SH-SY5Y (cell line): ENCODE results near the gene CSMD2.
A peak's percentile ranks its signal among the peaks of the same experiment; 100 is the strongest.

ENCODE experiments used
- GATA2 ChIP-seq: IDR thresholded peaks from 2 replicates; pipeline ENCODE4 v1.6.1; 2011; ENCODE audit warnings: mild to moderate bottlenecking, low read depth, low read length
- GATA3 ChIP-seq: IDR thresholded peaks from 2 replicates; pipeline ENCODE4 v1.6.1; 2011; ENCODE audit warnings: low read depth, mild to moderate bottlenecking, low read length, moderate library complexity

CSMD2 gene

DNA sequence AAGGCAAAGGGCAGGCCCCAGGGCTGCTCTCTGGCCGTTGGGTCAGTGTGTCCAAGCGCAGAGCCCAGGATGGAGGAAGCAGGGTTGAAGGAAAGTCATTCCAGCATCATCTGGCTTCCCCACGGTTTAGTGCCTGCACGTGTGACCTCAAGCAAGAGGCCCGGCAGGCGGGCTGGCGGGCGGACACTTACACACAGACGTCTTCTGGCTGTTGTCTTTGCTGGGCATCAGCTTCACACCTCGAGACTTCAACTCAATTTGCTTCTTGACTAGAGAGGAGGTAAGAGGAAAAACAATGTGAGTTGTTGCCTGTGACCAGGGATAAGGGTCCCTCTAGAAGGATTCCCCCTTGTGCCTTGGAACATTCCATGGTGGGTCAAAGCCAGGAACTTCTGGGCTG is 339.5 kb downstream of the CSMD2 start:
- TF ChIP-seq GATA2 (no peak), GATA3 (no peak)

DNA sequence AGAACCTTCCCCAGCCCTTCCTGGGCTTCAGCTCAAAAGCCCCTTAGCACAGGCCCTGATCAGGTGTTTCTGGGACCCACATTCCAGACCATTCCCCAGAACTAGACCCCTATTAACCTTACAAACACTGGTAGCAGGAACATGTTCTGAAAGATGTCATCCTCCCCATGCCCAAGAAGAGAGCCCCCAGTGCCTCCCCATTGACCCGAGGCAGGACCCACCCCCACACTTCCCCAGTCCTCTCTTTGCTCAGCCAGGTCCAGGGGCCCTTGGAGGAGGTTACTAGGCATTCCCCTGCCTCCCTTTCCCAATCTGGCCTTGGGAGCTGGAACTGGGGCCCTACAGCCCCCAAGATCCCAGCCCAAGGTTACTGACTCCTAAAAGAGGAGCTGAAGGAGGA is 340.1 kb downstream of the CSMD2 start:
- TF ChIP-seq GATA2 (no peak), GATA3 (no peak)

DNA sequence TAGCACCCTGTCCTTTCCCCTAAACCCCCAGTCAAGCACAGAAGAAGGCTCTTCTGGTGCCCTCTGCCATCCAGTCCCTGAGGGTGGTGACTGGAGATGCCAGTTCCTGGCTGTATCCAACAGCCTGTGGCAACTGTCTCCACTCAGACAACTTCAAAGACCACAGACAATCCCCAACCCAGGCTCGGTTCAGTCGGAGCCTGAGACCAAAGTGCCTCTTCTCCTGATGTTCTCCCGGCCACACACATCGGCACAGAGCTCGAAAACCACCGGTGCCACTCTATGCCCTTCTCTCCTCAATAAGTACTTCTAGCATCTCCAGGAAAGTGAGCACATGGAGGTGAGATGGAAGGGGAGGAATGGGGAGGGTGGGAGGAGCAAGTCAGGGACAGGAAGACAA is 340.7 kb downstream of the CSMD2 start:
- TF ChIP-seq GATA3: no peak
- TF ChIP-seq GATA2: no peak

DNA sequence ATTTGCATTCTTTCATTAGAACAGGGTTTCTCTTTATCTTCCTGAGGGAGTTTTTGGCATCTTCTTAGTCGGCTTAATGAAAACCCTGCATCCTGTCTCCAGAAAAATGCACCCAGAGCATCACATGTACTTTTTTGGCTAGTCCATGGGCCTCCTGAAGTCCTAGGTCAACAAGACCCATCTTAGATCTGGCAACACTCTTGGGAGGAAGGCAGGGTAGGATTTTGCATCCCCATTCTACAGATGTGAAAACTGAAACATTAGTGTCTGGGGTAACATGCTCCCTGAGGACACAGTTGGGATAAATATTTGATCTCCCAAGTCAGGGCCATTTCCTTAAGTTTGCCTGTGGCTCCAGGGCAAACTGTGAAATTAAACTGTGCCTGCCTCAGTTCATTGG is 341.2 kb downstream of the CSMD2 start:
- TF ChIP-seq GATA2: no peak
- no peak for TF ChIP-seq GATA3

DNA sequence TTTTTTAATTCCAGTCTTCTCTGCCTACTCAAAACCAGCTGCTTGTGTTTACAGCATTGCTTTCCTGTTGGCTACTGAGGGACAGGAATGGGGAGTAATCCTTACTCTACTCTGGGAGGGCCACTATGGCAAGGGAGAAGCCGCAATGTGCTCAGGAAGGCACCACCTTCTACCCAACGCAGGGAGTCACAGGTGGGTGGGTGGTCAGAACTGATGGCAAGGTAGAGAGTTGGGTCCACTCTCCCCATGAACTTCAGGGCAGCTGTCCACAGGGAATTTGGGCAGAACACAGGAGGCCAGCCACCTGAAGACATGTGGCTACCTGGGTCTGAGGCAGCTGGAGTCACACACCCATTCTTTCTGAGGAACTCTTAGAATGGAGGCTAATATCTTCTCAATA is 341.6 kb downstream of the CSMD2 start:
- no peak for TF ChIP-seq GATA3

DNA sequence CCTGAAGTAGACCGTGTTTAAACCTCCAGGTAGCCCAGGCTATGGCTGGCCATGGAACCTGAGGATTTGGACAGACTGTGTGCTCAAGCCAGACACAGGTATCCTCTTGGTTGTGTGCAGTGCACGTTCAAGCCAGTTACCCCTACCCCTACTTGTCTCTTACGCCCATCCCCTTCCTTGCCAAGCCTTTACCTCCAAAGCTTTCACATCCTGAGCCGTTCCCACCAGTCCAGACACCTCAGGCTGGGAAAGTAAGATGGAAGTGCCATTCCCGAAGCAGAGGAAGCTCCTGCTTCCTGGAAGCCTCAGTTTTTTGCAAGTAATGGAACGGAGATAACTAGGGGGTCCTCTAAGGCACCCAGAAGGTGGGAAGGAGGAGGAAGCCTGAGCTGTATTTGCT is 342.6 kb downstream of the CSMD2 start:
- no peak for TF ChIP-seq GATA2

DNA sequence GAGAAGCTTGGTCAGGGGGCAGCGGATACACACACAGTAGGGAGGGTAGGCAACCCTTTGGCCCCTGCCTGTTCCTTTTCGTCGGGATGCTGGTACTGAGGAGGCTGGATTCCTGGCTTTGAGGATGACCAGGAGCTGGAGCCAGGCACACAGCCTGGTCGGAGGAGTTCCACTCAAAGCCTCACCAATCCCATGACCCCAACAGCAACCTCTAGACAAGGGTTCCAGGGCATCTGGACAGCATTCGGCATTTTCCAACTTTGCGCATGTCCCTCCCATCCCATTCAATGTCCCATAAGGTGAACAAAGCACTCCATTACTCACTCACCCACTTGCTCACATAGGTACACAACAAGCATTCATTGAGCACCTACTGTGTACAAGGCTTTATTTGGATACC is 343.7 kb downstream of the CSMD2 start:
- no peak for TF ChIP-seq GATA3
- TF ChIP-seq GATA2: no peak

DNA sequence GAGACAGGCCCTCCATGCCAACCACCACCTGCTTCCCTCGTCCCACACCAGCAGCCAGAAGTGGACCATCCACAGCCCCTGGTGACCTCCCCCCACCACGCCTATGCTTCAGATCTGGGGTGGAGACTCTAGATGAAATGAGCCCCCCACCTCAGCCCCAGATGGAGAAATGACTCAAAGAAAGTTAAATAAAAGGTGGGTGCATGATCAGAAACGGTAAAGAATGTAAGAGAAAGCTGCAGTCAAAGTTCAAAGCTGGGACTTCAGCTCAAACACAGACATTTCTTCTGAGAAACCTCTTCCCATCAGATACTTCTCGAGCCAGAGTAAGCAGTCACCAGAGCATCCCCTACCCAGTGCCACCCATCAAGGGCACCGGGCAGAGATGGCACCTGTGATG is 344.2 kb downstream of the CSMD2 start:
- TF ChIP-seq GATA2 (no peak), GATA3 (no peak)

DNA sequence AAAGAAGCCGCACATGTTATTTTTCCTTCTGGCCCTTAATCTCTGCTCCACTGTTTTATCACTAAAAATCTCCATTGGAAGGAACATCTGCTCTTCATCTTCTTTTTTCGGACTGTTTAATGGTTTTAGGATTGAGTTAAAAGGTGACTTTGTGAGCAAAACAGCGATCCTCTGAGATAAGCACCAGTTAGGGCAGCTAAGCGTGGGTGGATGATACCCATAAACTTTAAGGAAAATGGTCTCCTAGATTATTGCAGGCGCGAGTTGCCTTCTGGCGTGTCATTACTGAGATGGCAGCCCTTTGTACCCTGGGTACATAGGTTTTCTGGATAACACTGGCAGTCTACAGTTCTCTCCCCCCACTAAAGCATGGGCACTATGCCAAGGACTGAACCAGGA is 345.1 kb downstream of the CSMD2 start:
- TF ChIP-seq GATA2: peak; percentile 98
- TF ChIP-seq GATA3: peak; percentile 99

DNA sequence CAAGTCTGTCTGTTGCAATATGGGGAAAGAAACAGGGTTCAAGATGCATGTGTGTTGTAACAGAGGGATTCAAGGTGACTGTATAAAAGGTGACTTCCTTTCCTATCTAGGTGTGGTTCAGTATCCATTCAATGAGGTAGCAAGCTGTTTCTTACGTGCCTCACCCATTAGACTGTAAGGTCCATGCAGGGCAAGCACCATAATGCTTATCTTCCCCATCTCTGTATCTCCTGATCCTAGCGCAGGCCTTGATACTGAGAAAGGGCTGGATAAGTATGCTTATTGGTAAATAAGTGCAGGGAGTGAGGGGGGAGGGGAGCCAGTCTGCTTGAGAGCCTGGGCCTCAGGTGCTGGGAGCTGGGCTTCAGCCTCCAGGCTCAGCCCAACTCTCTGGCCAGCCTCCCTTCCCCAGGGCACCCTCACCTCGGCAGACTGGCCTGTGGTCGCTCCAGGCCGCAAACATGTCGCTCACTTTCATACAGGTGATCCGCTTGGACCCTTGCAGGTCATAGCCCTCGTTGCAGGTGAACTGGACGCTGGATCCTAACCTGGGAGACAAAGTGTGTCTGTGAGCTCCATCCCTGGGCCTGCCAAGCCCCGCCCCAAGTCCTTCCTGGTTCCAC is 345.6 kb downstream of the CSMD2 start:
- TF ChIP-seq GATA3: no peak
- TF ChIP-seq GATA2: peak; percentile 92

DNA sequence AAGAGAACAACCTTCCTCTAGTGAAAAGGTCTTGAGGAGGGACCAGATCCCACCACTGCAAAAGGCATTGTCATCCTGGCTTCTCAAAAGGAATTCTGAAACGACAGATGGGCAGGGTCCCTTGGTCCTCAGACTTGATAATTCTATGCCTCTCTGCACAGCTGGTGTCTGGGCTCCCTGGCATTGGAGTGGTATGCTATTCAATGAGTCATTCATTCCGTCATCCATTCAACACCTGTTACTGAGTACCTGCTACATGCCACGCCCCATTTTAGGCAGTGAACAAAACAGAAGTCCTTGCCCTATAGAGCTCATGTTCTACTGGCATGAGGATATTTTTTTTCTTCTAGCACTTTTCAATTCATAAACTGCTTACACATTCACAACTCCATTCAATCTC is 347.0 kb downstream of the CSMD2 start:
- no peak for TF ChIP-seq GATA3
- TF ChIP-seq GATA2: no peak

DNA sequence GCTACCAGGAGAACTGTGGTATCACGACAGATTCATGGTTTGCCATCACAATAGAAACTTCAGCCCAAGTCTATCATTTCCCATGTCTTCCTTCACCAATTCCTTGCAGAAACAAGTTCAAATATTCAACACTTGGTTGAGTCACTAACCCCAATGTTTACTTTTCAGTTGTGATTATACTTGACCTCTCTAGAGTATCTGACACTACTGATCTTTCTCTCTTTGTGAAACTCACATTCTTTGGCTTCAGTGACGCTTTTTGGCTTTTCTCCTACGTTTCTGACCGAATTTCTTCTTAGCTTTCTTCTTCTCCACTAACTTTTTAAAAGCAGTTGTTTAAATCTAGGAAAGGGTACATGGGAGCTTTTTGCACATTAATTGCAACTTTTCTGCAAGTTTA is 350.0 kb downstream of the CSMD2 start:
- no peak for TF ChIP-seq GATA3

DNA sequence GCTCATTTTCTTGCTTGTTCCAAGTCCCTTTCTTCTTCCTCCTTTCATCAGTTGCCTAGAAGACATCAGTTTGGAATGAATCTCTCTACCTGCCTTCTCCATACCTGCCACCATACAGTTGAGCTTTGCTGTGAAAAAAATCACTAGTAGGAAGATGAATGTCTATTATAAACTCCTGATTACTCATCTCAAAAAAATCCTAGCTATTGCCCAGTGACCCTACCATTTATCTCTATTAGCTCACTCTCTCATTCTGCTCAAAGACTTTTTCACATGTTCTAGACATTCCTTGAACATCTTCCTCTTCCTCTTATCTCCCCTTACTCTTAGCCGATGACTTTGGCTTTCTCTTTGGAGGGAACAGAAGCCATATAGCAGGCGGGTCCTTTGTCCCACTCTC is 350.9 kb downstream of the CSMD2 start:
- TF ChIP-seq GATA2 (no peak), GATA3 (no peak)

DNA sequence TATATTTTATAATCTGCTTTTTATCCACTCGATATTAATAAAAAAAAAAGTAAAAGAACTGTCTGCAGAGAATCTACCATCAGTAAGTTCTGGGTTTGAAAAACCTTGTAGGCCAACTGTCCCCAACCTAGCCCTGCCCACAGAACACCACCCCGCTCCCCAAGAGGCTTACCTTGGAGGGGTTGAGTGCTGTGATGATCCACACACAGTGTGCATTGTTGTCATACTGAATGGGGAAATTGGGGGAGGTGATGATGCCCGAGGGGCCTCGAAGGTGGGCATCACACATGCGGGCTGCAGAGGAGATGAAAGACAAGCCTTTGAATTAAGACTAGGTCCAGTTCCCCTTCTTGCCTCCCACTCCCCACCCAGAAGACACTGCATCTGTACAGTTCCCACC is 354.5 kb downstream of the CSMD2 start:
- TF ChIP-seq GATA2 (no peak), GATA3 (no peak)

DNA sequence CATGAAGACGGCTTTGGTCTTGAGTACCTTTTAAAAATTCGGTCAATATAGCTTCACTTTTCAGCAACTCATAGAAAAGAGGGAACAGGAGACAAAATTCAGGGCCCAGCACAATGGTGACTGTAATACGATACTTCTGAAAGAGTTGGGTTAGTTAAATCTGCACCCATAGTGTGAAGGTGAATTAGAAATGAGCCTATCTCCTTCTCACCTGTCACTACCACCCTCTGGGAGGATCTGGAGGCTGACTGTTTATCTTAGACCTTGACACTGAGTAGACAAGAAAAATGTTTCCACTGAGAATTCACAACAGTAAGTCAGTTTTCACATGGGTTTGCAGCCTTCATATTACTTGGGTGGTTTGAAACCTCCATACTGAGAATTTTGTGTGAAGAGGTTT is 359.0 kb downstream of the CSMD2 start:
- TF ChIP-seq GATA3: no peak
- no peak for TF ChIP-seq GATA2

DNA sequence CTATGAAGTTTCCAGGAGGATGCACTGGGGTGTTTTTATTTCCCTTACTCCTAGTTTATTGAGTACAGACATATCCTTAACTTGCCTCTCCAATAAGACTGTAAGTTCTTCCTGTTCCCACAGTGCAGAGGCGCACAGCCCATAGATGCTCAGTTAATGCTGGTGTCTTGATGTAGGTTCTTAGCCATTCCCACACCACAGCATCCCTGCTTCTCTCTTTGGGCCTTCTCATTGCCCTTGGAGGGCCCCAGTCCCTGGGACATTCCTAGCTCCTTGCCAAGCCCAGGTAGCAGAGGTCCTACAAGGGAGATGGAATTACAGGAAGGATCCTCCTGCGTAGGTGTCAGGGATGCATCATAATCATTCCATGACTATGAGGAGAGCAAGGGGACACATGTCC is 362.8 kb downstream of the CSMD2 start:
- TF ChIP-seq GATA3 (no peak), GATA2 (no peak)
